ENCODE results near the gene PAWR.

DNA sequence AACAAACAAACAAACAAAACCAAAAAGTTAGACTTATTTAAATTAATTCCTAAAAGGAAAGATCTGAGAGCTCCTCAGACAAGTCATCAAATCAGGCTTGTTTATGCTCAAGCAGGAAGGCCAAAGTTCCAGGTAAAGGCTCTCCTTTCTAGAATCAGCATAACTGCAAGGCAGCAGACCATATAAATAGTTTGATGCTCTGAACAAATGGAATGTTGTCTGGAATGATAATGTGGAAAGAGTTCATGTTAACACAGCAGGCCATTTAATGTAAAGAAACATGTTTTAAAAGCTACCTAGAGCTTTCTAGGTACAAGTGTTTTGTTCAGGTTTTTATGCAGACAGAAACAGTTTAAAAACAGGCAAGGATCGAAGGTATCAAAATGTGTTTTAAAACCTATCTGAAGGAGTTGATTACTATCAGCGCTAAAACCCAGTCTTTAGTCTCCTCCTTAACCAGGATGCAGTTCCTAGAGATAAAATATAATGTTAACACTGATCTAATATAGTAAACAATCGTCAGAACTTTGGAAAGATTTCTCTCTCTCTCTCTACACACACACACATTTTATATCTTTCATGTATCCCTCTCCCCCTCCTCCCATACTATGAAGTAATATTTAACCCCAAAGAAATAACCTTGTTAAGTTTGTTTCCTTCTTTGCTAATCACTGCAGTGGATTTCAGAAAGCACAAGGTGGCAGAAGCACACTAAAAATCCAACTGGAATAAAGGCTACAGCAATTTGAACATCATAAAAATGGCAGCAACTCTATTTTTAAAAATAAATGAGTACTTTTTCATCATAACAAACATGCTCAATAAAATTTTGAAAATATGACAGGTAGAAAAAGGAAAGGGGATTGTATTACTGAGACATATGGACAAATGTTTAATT lies 135.5 kb downstream of the PAWR start:
- TF ChIP-seq ZBTB21 (tag by site-specific recombination; IDR thresholded peaks at IDR 0.05) (no peak), SETDB1 (IDR thresholded peaks at IDR 0.05; ENCODE audit: insufficient read length, low read length) (no peak), ZNF423 (tag by site-specific recombination; IDR thresholded peaks at IDR 0.05) (no peak), ZNF16 (tag by site-specific recombination; IDR thresholded peaks at IDR 0.05; ENCODE audit: low read depth) (no peak), ZNF510 (tag by site-specific recombination; IDR thresholded peaks at IDR 0.05; ENCODE audit: insufficient replicate concordance) (no peak)
- TF ChIP-seq, protein P1, sequence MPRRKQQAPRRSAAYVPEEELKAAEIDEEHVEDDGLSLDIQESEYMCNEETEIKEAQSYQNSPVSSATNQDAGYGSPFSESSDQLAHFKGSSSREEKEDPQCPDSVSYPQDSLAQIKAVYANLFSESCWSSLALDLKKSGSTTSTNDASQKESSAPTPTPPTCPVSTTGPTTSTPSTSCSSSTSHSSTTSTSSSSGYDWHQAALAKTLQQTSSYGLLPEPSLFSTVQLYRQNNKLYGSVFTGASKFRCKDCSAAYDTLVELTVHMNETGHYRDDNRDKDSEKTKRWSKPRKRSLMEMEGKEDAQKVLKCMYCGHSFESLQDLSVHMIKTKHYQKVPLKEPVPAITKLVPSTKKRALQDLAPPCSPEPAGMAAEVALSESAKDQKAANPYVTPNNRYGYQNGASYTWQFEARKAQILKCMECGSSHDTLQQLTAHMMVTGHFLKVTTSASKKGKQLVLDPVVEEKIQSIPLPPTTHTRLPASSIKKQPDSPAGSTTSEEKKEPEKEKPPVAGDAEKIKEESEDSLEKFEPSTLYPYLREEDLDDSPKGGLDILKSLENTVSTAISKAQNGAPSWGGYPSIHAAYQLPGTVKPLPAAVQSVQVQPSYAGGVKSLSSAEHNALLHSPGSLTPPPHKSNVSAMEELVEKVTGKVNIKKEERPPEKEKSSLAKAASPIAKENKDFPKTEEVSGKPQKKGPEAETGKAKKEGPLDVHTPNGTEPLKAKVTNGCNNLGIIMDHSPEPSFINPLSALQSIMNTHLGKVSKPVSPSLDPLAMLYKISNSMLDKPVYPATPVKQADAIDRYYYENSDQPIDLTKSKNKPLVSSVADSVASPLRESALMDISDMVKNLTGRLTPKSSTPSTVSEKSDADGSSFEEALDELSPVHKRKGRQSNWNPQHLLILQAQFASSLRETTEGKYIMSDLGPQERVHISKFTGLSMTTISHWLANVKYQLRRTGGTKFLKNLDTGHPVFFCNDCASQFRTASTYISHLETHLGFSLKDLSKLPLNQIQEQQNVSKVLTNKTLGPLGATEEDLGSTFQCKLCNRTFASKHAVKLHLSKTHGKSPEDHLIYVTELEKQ (tag by site-specific recombination; IDR thresholded peaks at IDR 0.05; ENCODE audit: borderline replicate concordance), result no peak
- TF ChIP-seq, protein P2, sequence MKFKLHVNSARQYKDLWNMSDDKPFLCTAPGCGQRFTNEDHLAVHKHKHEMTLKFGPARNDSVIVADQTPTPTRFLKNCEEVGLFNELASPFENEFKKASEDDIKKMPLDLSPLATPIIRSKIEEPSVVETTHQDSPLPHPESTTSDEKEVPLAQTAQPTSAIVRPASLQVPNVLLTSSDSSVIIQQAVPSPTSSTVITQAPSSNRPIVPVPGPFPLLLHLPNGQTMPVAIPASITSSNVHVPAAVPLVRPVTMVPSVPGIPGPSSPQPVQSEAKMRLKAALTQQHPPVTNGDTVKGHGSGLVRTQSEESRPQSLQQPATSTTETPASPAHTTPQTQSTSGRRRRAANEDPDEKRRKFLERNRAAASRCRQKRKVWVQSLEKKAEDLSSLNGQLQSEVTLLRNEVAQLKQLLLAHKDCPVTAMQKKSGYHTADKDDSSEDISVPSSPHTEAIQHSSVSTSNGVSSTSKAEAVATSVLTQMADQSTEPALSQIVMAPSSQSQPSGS (tag by site-specific recombination; IDR thresholded peaks at IDR 0.05; ENCODE audit: low read depth), result no peak
